MM.1S (cell line): ENCODE results near the gene TMEM150A.

Experiments used
- DNase-seq: peaks from one replicate; pipeline ENCODE4 v3.0.0-alpha.2; 2015
- H2AFZ ChIP-seq: fragments of 300-600 bp; sonication (generic); 2 replicates; pipeline ENCODE4 v1.6.0; 2016; ENCODE audit warnings: antibody characterized with exemption, low read length
- H3F3A ChIP-seq: fragments of 300-600 bp; sonication (generic); 2 replicates; pipeline ENCODE4 v1.6.1; 2016; ENCODE audit warnings: mild to moderate bottlenecking, antibody characterized with exemption, low read length, moderate library complexity, mixed read lengths; ENCODE audit not compliant: insufficient read depth
- H3K27ac ChIP-seq: fragments of 300-600 bp; sonication (generic); 2 replicates; pipeline ENCODE4 v1.5.1; 2016; ENCODE audit warnings: mild to moderate bottlenecking, low read length
- H3K27me3 ChIP-seq: fragments of 300-600 bp; sonication (generic); replicated peaks from 2 replicates; pipeline ENCODE4 v1.6.0; 2016; ENCODE audit warnings: low read length; ENCODE audit not compliant: insufficient read depth
- H3K36me3 ChIP-seq: fragments of 300-600 bp; sonication (generic); replicated peaks from 2 replicates; pipeline ENCODE4 v1.6.1; 2016; ENCODE audit warnings: mild to moderate bottlenecking, low read length, mixed read lengths; ENCODE audit not compliant: insufficient read depth
- H3K4me1 ChIP-seq: fragments of 300-600 bp; sonication (generic); 2 replicates; pipeline ENCODE4 v1.6.1; 2016; ENCODE audit warnings: low read length, mixed read lengths
- H3K4me2 ChIP-seq: fragments of 300-600 bp; sonication (generic); 2 replicates; pipeline ENCODE4 v1.6.0; 2016; ENCODE audit warnings: low read depth, low read length
- H3K4me3 ChIP-seq: fragments of 300-600 bp; sonication (generic); 2 replicates; pipeline ENCODE4 v1.5.1; 2016; ENCODE audit warnings: low read length, mixed read lengths
- H3K79me2 ChIP-seq: fragments of 300-600 bp; sonication (generic); 2 replicates; pipeline ENCODE4 v1.6.1; 2016; ENCODE audit warnings: mixed run types, low read length, mixed read lengths
- H3K9ac ChIP-seq: fragments of 300-600 bp; sonication (generic); 2 replicates; pipeline ENCODE4 v1.6.1; 2016; ENCODE audit warnings: low read length, mixed read lengths
- H3K9me2 ChIP-seq: fragments of 300-600 bp; sonication (generic); replicated peaks from 2 replicates; pipeline ENCODE4 v1.6.1; 2016; ENCODE audit warnings: mild to moderate bottlenecking, low read length, mixed read lengths; ENCODE audit not compliant: insufficient read depth
- H3K9me3 ChIP-seq: fragments of 300-600 bp; sonication (generic); replicated peaks from 2 replicates; pipeline ENCODE4 v1.6.1; 2016; ENCODE audit warnings: mild to moderate bottlenecking, low read length, mixed read lengths; ENCODE audit not compliant: insufficient read depth
- H4K20me1 ChIP-seq: fragments of 300-600 bp; sonication (generic); 2 replicates; pipeline ENCODE4 v1.6.1; 2016; ENCODE audit warnings: mild to moderate bottlenecking, low read length, moderate library complexity, mixed read lengths; ENCODE audit not compliant: insufficient read depth
- CTCF ChIP-seq: fragments of 300-600 bp; sonication (generic); IDR thresholded peaks from 2 replicates; pipeline ENCODE4 v1.5.1; 2016; ENCODE audit warnings: antibody characterized with exemption, low read length, mixed read lengths
- EZH2 ChIP-seq: fragments of 300-600 bp; sonication (generic); optimal IDR thresholded peaks from 2 replicates; pipeline ENCODE3; 2017; ENCODE audit warnings: low read depth, mild to moderate bottlenecking, antibody characterized with exemption, low read length, mixed read lengths
- EZH2phosphoT487 ChIP-seq: fragments of 300-600 bp; sonication (generic); IDR thresholded peaks from 2 replicates; pipeline ENCODE4 v1.6.1; 2018; ENCODE audit warnings: antibody characterized with exemption, low read length

TMEM150A gene

GRCh38 chr2:85647823-85648526 lies 45.5 kb upstream of the TMEM150A start:
- no peaks in the 10 kb centered on the region for H3K9me2 ChIP-seq
- DNase-seq = no peak
- no peaks in the 10 kb centered on the region for H3K9me3 ChIP-seq
- TF ChIP-seq EZH2phosphoT487 = no peak
- TF ChIP-seq CTCF = no peak
- no peak for TF ChIP-seq EZH2
- H3K27ac ChIP-seq = no peak overlapping the region
- H2AFZ ChIP-seq = no peak overlapping the region
- H3K79me2 ChIP-seq = peaks cover 26% of the 10 kb centered on the region
- H3K4me2 ChIP-seq = no peak overlapping the region
- H3K9ac ChIP-seq = no peak overlapping the region
- no peaks in the 10 kb centered on the region for H4K20me1 ChIP-seq
- H3F3A ChIP-seq = peaks cover 1% of the 10 kb centered on the region; the same call in 1 of the 2 replicates
- H3K4me1 ChIP-seq = peaks cover 5% of the 10 kb centered on the region; the same call in 1 of the 2 replicates
- peaks cover 24% of the 10 kb centered on the region for H3K36me3 ChIP-seq
- no peaks in the 10 kb centered on the region for H3K27me3 ChIP-seq
- H3K4me3 ChIP-seq = no peak overlapping the region

- H3F3A ChIP-seq = peaks cover 14% of the 10 kb centered on the region
Observed at GRCh38 chr2:85646166-85646565, 43.7 kb upstream of the TMEM150A start.

GRCh38 chr2:85644909-85645308 lies 42.4 kb upstream of the TMEM150A start:
- H3K4me1 ChIP-seq = peaks cover 16% of the 10 kb centered on the region
- no peaks in the 10 kb centered on the region for H3K27me3 ChIP-seq
- H3K36me3 ChIP-seq = peaks cover 31% of the 10 kb centered on the region
- H3K27ac ChIP-seq = no peak overlapping the region
- no peak overlapping the region for H3K4me3 ChIP-seq
- H3K9me2 ChIP-seq = no peaks in the 10 kb centered on the region
- H3K9ac ChIP-seq = no peak overlapping the region
- no peaks in the 10 kb centered on the region for H4K20me1 ChIP-seq
- TF ChIP-seq EZH2 (no peak), CTCF (no peak), EZH2phosphoT487 (no peak)
- no peak overlapping the region for H2AFZ ChIP-seq
- H3K79me2 ChIP-seq = peaks cover 26% of the 10 kb centered on the region
- H3K9me3 ChIP-seq = no peaks in the 10 kb centered on the region
- no peak overlapping the region for H3K4me2 ChIP-seq
- no peak for DNase-seq
- H3F3A ChIP-seq = peaks cover 14% of the 10 kb centered on the region

More at GRCh38 chr2:85646166-85646565, 43.7 kb upstream of the TMEM150A start:
- no peaks in the 10 kb centered on the region for H3K9me3 ChIP-seq
- H3K27ac ChIP-seq = no peak overlapping the region
- H3K9ac ChIP-seq = no peak overlapping the region
- no peaks in the 10 kb centered on the region for H3K9me2 ChIP-seq
- no peaks in the 10 kb centered on the region for H4K20me1 ChIP-seq
- no peak overlapping the region for H3K4me3 ChIP-seq
- no peaks in the 10 kb centered on the region for H3K27me3 ChIP-seq
- H3K4me2 ChIP-seq = no peak overlapping the region
- H3K4me1 ChIP-seq = peaks cover 16% of the 10 kb centered on the region
- peaks cover 25% of the 10 kb centered on the region for H3K36me3 ChIP-seq
- H3K79me2 ChIP-seq = peaks cover 26% of the 10 kb centered on the region
- no peak overlapping the region for H2AFZ ChIP-seq
- DNase-seq = no peak
- no peak for TF ChIP-seq EZH2phosphoT487
- no peak for TF ChIP-seq CTCF
